Forelimb muscle (tissue), 1 donor: Measurements from ENCODE around the gene CADPS2. TPM values are rescaled to one million over a fixed set of nuclear protein-coding genes. Genes with fewer than 3 reads are reported as not detected.
"Not testable (repeated sequence)": the region's sequence is repeated elsewhere in the genome, so short reads cannot be mapped to it uniquely, and the experiment has no call there.

ENCODE experiments used
- DNase-seq: peaks from one replicate; pipeline ENCODE4 v3.0.0-alpha.2; 2013; ENCODE audit warnings: low read depth
- polyA plus RNA-seq: library from polyadenylated mRNA; unstranded; fragments of 120-200 nt; gene quantifications from one replicate; pipeline ENCODE4 v1.2.1, GENCODE V29; 2013; ENCODE audit not compliant: insufficient read length

The CADPS2 gene
- polyA plus RNA-seq, 1 donor = 3.9 TPM

GRCh38 chr7:122850528-122850927 lies 35.7 kb downstream of the CADPS2 start:
- no peak for DNase-seq

- no peak for DNase-seq
These were observed 36.3 kb downstream of the CADPS2 start for GRCh38 chr7:122849957-122850328.

- DNase-seq = no peak
These were observed 36.8 kb downstream of the CADPS2 start for GRCh38 chr7:122849322-122849956.

- DNase-seq = no peak
These were observed 38.3 kb downstream of the CADPS2 start for GRCh38 chr7:122847871-122848473.

GRCh38 chr7:122846591-122846990 lies 39.7 kb downstream of the CADPS2 start:
- DNase-seq = no peak

- DNase-seq = no peak
These were observed 41.0 kb downstream of the CADPS2 start for GRCh38 chr7:122845286-122845685.

GRCh38 chr7:122844191-122844988 lies 41.9 kb downstream of the CADPS2 start:
- DNase-seq = no peak

- DNase-seq = no peak
These were observed 43.3 kb downstream of the CADPS2 start for GRCh38 chr7:122842971-122843370.

- DNase-seq = not testable (repeated sequence)
These were observed 50.0 kb downstream of the CADPS2 start for GRCh38 chr7:122836286-122836685.

- DNase-seq = not testable (repeated sequence)
These were observed 51.7 kb downstream of the CADPS2 start for GRCh38 chr7:122834571-122834942.

- no peak for DNase-seq
These were observed 52.2 kb downstream of the CADPS2 start for GRCh38 chr7:122833888-122834570.

GRCh38 chr7:122831436-122831835 lies 54.8 kb downstream of the CADPS2 start:
- peak; percentile 24 for DNase-seq

GRCh38 chr7:122829962-122830361 lies 56.3 kb downstream of the CADPS2 start:
- DNase-seq = no peak

GRCh38 chr7:122827763-122828162 lies 58.5 kb downstream of the CADPS2 start:
- no peak for DNase-seq

GRCh38 chr7:122813845-122814244 lies 72.4 kb downstream of the CADPS2 start:
- no peak for DNase-seq

- DNase-seq = no peak
These were observed 82.4 kb downstream of the CADPS2 start for GRCh38 chr7:122803851-122804250.

- no peak for DNase-seq
These were observed 82.9 kb downstream of the CADPS2 start for GRCh38 chr7:122803323-122803722.

GRCh38 chr7:122802301-122802751 lies 83.9 kb downstream of the CADPS2 start:
- no peak for DNase-seq

- no peak for DNase-seq
These were observed 94.2 kb downstream of the CADPS2 start for GRCh38 chr7:122791959-122792545.

GRCh38 chr7:122790591-122790990 lies 95.7 kb downstream of the CADPS2 start:
- no peak for DNase-seq

GRCh38 chr7:122790132-122790531 lies 96.1 kb downstream of the CADPS2 start:
- no peak for DNase-seq

- no peak for DNase-seq
These were observed 97.1 kb downstream of the CADPS2 start for GRCh38 chr7:122789156-122789555.
